Stimulated activated CD4-positive, alpha-beta T cell treated with anti-CD3 and anti-CD28 coated beads, Interleukin-4, amount 100 ng/mL, for 1 hour (primary cell): Measurements from ENCODE around the gene COL5A1.
"Not testable (repeated sequence)": the region's sequence is repeated elsewhere in the genome, so short reads cannot be mapped to it uniquely, and the experiment has no call there.

Experiments
- DNase-seq: peaks from one replicate; pipeline ENCODE4 v3.0.0-alpha.2; 2020

Gene COL5A1

DNA sequence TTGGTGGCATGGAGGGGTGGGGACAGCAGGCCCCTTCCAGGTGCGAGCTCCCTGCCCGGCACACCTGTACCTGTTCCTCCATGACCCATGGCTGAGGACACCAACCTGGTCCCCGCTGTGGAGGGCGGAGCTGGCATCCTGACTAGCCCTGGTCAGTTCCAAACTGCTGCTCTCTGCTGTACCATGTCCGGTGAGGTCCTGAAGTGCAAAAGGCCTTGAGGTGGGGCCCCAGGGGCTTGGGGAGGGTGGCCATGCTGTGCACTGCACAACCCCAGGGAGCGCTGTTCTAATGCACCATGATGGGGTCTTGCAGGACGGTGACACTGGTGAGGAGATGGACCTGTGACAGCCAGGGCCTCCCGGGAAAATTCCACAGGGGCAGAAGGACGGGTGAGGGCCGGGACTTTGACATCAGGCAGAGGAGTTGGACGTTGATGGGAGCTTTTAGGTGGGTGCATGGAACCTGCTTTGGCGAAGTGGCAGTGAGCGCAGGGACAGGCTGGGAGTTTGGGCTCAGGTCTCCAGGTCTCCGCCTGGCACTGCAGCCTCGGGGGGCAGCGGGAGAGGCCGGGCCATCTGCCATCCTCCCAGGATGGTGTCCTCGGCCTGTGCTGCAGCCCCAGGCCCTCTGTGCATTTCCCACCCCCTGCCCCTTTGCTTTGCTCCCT, 38.9 kb downstream of the COL5A1 start:
- DNase-seq, result no peak

DNA sequence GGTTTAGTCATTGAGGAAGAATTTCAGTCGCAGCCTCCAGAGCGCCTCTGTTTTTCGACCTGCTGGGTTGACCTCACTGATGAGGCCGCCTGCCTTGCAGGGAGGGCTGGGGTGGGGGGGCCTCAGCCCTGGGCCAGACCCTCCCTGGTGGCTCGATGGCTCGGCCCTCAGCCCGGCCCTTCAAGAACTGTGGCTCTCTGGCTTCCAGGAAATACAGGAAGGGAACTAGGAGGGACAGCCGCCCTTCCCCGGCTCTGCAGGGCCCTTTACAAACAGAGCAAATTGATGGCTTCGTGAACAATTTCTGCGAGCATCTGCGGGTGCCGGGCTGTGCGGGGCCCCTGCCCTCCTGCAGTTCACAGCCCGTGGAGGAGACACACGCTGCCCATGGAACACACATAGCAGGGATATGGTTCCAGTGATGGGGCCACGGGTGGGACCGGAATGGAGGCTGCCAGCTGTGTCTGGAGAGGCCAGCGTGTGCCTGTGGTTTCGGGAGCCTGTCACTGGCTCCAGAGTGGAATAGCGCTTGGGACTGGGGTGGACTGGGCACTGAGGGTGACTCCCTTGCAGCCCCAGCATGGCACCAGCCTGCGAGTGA, 39.6 kb downstream of the COL5A1 start:
- DNase-seq, result no peak

DNA sequence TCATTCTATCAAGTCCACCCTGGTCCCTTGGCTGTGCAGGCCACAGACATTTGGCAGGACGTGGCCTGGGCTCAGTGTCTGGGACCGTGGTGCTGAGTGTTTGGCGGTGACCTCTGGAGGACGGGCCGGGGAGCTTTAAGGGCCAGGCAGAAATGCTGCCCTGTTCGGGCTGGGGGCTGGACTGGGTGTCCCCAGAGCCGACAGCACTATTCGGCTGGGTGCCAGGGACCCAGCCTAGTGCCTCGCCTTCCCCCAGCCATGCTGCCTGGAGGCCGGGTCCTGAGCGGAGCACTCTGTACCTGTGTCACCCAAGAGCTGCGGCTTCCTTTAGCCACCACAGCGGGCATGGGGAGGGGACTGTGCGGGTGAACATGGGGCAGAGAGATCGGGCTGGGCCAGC, 40.4 kb downstream of the COL5A1 start:
- no peak for DNase-seq

DNA sequence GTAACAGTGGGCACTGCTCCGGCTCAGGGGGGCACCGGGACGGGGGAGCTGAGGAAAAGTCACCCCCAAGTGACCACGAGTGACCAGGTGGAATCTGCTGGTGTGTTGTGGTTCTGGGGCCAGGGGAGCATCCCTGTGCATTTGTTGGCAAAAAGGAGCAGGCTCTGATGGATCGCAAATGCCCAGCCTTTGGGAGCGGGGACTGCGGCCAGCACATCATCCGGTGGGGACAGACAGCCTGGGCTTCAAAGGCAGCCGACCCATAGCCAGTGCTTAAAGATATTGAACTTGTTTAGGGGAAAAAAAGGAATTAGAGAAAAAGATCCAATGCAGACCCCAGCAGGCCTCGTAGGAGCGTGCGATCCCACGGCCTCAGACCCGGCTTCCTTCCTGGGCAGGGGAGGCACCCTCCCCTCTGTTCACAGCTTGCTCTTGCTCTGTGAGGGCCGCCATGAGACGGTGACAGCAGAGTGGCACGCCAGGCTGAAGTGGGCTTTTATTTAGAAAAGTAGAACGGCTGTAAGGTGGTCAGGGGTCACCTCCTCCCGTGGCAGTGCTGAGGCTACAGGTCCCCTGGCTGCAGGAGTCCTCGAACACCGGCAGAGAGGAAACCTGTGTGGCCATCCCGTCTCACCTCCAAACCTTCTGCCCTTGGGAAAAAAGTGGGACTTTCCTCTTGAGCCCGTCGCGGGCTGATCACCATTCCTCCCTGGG, 41.2 kb downstream of the COL5A1 start:
- no peak for DNase-seq

DNA sequence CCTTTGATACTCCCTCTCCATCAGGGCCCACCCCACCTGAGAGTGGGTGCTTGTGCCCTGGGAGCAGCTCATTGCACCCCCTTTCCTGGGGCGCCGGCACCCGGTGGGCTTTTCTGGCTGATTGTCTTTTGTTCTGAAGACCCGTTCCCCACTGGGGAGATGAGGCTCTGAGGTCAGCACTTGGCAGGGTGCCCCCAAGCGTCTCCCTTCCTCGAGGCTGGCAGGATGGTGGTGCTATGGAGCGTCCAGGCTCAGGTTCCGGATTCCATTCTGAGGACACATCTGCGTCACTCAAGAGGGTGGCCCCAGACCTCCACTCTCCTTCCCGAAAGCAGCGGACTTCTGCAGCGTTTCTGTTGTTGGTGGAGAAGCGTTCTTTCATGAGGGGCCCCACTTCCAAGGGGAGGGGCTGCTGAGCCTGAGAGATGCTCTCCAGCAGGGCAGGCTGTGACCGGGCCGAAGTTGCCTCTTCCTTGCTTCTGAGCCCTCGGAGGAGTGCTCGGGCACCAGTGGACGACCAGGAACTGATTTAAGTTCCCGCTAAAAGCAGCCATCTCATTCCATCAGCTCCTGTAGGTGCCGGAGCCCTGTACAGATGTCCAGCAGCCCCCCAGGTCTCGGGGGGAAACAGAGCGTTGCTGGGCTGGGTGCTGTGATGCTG, 42.2 kb downstream of the COL5A1 start:
- no peak for DNase-seq

DNA sequence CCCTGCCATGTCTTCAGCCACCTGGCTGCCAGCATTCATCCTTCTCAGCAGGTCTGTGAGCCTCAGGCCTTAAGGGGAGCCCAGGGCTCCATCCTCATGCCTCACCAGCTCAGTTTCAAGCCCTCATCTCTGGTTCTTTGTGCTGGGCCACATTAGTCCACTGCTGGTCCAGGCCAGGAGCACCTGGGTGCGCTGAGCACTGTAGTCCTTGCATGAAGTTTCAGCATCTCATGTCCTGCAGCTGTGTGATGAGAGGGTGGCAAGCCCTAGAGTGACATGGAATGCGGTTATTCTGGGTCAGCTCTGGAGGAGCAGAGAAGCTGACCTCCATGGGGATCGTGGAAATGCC, 42.7 kb downstream of the COL5A1 start:
- DNase-seq, result no peak

DNA sequence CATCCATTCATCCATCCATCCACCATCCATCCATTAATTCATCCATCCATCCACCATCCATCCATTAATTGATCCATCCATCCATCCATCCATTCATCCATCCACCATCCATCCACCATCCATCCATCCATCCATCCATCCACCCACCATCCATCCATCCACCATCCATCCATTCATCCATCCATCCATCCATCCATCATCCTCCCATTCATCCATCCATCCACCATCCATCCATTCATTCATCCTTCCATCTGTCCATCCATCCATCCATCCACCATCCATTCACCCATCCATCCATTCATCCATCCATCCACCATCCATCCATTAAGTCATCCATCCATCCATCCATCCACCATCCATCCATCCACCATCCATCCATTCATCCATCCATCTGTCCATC, 43.3 kb downstream of the COL5A1 start:
- DNase-seq, result not testable (repeated sequence)

DNA sequence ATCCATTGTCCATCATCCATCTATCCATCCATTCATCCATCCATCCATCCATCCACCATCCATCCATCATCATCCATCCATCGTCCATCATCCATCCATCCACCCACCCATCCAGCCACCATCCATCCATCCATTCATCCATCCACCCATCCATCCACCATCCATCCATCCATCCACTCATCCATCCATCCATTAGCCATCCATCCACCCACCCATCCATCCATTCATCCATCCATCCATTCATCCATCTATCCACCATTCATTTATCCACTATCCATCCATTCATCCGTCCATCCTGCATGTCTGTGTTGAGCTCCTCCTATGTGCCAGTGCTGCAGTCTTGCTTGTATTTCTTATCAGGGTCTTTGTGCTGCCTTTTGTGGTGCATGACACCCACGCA, 44.2 kb downstream of the COL5A1 start:
- no peak for DNase-seq

DNA sequence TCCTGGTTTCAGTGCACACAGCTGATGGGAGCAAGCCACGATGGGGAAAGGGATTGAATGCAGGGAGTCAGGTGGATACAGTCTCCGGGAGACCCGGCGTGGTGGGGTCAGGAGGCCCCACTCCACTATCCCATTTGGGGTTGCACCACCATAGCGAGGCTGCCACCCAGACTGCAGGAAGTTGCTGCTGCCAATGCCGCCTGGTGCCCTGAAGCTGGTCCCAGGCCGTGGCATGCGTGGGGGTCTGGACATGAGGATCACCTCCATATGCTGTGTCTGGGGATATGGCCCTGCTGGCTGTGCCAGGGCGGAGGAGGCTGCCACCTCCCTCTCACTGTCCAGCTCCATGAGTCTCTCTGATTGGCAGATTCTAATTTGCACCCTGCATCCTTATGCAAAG, 45.3 kb downstream of the COL5A1 start:
- DNase-seq, result no peak

DNA sequence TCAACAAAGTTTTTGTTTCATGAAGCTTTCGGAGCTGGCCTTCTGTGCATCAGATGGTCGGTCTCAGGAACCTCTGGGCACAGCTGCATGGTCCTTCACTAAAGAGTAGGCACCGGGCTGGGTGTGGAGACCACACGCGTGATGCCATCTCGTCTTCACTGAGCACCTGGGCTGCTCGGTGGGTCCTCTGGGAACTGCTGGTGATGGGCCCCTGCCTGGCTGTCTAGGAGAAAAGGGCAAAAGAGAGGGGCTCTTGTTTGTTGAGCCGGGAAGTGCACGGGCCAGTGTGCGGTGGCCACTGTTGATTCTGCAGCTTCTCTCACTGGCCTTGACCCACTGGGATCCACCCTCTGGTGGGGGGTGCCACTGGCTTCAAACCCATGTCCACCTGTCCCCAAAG, 46.0 kb downstream of the COL5A1 start:
- no peak for DNase-seq

DNA sequence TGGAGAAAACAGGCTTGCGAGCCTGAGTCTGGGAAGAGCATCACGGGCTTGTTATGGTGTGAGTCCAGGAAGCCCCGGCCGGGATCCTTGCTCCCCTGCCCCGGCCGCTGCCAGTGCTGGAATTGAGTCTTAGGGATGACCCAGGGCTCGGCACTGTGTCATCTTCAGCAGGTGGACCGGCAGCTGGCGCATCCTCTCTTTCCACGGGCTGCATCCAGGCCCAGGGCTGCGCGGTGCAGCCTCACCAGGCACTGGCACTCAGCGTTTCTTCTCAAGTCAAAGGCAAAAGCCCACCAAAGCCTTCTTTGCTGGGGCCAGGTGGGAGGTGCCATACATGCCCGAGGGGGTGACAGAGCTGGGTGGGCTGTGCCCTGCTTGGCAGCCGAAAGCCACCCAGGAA, 46.6 kb downstream of the COL5A1 start:
- DNase-seq, result no peak

DNA sequence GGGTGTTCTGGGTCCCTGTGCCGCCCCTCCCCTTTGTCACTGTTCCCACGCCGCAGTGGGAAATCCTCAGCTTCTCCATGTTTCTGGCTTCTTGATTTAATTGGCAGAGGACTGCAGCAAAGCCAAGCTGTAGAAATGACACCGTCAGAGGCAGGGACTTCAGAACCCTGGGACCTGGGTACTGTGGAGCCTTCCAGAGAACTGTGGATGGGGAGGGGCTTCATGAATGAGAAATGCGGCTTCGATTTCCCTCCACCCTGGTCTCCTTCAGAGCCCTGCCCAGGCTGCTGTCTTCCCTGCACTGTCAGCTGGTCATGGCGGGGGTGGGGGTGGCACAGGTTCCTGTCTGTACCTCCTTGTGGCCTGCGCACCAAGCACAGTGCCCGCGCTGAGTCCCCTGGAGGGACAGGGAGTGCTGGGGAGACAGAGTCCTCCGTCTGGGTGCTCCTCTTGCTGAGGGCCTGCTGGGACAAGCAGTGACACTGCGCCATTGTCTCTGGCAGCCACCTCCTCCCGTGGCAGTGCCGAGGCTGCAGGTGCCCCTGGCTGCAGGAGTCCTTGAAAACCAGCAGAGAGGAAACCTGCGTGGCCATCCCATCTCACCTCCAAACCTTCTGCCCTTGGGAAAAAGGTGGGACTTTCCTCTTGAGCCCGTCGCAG, 47.2 kb downstream of the COL5A1 start:
- no peak for DNase-seq

DNA sequence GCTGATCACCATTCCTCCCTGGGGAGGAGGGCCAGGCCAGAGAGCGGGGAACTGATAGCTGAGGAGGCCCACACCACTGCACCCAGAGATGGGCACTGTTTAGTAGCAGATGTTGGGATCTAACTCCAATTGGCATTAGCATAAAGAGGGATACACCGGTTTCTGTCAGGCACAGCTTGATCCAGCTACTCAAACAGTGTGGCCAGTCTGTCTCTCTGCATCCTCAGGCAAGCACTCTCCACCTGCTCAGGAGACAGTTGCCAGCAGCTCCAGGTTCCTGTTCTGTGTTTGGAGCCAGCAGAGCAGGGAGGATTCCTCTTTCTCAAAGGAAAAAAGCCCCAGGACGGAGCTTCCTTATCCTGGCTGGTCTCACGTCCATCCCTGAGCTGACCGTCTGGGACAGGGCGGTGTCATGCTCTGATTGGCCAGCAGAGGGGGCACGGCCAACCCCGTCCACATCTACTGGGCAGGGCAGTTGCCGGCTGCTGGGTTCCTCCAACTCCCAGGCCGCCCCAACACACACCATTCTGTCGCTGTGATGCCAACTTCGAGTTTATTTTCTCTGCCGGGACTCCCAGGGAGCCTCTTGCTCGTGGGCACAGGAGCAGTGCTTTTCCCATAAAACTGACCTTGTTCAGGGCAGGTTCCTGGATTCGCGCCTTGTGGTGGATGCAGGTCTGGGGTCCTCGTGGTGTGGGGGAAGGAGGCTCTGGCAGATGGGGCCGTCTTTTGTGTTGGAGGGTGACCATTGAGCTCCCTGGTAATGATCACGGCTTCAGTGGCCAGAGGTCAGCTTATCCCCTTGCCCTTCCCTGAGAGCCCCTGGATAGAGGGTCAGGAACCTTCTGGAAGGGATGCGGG, 47.9 kb downstream of the COL5A1 start:
- DNase-seq, result no peak

DNA sequence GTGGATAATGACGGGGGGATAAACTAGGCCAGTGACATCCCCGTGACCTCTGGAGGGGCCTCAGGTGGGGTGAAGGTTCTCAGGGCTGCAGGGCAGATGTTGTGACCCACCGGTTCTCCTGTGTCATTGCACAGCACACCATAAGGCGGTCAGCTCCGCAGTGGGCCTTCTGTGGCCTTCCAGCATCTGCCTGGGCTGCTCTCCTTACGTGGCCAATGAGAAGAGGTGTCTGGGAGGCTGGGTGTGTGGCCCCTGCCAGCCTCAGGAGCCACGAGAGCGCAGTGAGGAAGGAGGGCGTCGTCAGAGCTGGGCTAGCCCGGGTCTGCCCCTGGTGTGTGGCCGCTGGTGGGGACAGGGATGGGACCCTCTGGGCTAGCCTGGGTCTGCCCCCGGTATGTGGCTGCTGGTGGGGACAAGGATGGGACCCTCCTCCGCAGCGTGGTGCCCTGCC, 48.7 kb downstream of the COL5A1 start:
- no peak for DNase-seq

DNA sequence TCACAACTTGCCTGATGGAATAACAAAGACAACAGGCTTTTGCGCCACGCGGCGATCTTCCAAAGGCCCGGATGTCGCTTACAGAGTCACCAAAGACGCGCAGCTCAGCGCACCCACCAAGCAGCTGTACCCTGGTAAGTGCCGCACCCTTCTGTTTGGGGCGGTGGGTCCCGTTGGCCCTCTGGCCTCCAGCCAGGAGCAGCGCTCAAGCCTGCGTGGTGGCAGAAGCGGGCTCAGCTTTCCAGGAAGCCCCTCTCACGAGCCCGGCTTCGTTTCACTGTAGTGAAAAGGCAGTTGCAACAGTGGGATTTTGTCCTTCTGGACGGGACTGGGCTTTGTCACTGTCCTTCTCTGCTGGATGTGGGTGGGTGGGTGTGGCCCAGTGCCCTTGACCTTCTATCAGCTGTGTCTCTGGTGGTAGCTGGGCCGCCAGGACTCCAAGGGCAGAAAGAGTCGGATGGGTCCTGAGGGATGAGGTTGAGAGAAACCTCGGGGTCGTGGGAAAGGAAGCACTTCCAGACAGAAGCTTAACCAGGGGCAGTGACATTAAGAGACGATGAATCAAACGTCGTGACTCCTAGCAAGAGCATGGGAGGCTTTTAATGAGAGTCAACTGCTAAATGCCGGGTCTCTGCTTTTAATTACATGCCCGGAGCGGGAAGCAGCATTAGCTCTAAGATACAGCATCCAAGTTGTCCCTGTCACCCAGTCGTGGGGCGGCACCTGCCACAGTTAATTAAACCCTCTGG, 49.5 kb downstream of the COL5A1 start:
- no peak for DNase-seq

DNA sequence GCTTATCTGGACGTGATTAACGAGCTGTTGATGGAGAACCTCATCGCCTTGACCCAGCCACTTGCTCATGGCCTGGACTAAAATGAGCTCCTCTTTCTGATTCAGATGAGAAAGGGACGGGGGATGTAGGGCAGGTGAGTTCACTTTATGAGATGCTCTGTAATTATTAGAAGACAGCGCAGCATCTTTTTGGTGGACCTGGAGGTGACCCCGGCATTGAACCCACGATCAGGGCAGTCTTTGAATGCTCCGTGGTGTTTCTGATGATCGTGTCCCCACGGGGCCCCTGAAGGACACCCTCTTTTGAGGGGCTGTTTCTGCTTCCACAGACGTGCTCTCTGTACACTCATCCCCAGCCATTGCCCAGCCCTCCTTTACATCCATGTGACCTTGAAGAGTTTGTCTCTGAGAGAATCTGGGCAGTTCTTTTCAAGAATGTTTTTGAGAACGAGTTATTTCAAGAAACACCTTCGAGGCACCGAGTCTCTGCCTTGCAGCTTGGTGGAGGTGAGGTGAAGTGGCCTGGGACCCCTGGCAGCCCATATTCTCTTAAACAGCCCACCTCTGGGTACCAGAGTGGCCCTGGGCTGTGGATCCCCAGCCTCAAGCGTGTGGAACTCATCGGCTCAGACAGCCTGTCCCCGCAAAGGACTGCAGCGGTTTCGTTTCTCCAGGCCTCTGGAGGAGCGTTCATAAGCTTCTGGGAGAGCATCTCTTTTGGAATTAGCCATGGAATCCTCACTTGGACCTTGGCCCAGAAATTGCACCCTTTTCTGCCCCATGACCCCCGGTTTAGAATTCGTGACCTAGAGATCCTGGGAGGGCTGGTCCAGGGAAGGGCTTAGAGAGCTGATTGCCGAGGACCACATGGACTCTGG, 50.3 kb downstream of the COL5A1 start:
- no peak for DNase-seq

DNA sequence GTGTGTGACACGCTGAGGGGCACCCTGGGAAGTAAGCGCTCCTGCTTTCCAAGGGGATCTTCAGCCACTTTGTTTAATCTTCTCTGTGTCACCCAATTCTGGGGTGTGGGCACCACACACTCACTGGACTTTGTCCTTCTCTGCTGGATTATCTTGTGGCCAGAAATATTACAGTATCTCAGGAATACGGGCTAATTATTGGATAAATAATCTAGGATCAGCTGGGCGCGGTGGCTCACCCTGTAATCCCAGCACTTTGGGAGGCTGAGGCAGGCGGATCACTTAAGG, 50.9 kb downstream of the COL5A1 start:
- no peak for DNase-seq

DNA sequence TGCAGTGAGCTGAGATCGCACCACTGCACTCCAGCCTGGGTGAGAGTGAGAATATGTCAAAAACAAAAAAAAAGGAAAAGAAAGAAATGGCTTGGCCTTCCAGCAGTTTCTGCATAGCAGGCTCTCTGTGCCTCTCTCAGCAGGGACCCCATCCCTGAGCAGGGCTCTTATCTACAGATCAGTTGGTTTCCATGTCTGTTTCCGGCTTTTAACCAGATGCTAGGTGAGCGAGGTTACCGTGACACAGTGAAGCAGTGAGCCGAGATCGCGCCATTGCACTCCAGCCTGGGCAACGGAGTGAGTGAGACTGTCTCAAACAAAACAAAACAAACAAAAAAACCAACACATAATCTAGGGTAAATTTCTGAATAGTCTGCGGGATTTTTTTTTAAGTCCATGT, 51.4 kb downstream of the COL5A1 start:
- no peak for DNase-seq

DNA sequence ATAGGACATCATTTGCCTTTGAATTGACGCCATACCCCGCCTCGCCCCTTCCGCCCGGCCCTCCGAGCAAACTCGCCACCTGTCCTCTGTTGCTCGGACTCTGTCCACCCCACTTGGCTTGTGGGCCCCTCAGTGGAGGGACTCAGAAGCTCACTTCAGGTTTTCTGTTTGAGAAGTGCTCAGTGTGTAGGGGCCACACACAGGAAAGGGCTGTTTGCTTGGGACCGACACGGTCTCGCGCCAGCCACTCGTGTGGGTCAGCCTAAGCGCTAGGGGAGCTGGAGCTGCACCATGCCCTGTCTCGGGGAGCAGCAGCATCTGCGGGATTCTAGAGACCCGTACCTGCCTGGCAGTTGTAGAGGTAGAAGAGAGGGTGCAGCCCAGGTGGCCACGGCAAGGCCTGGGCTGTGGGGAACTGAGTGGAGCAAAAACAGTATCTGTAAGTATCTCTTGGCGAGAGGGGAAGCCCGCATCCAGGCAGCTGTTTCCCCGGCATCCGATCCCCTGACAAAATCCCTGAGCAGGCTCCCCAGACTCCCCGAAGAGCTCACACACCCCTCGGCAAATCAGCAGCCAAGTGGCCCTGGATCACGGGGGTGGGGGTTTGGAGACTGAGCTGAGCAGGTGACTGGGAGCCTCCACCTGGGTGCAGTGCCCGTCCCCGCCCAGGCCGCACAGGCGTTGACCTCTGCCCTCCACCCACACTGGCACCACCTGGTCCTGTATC, 52.2 kb downstream of the COL5A1 start:
- DNase-seq, result no peak

DNA sequence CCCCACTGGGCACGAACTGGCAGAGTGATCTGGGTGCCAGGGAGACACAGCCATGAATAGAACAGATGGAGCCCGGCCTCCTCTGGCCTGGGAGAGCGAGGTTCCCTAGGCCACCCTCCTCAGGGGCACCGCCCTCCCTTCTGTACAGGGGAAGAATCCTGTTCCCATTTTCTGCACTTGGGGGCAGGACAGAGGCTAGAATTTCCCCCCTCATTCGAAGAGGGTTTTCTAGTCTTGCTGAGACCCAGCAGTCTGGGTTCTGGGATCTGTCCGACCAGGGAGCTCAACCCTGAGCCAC, 52.7 kb downstream of the COL5A1 start:
- no peak for DNase-seq
